HUES6 (cell line): ENCODE results near the gene FURIN.
"Not testable (repeated sequence)": the region's sequence is repeated elsewhere in the genome, so short reads cannot be mapped to it uniquely, and the experiment has no call there.

Experiments used
- H3K27ac ChIP-seq: 2 replicates; pipeline ENCODE4 v1.7.0; 2013; ENCODE audit warnings: low read depth, mild to moderate bottlenecking, low read length, inconsistent platforms
- H3K27me3 ChIP-seq: 2 replicates; pipeline ENCODE4 v1.6.1; 2013; ENCODE audit warnings: low read length; ENCODE audit not compliant: control insufficient read depth, insufficient read depth
- H3K36me3 ChIP-seq: 2 replicates; pipeline ENCODE4 v1.6.1; 2013; ENCODE audit warnings: low read length; ENCODE audit not compliant: control insufficient read depth, insufficient read depth
- H3K4me1 ChIP-seq: 2 replicates; pipeline ENCODE4 v1.6.1; 2013; ENCODE audit warnings: low read length; ENCODE audit not compliant: control insufficient read depth, insufficient read depth
- H3K4me3 ChIP-seq: 2 replicates; pipeline ENCODE4 v1.5.1; 2013; ENCODE audit warnings: low read depth, low read length
- H3K9ac ChIP-seq: one replicate; pipeline ENCODE4 v1.6.1; 2013; ENCODE audit warnings: mild to moderate bottlenecking, low read length
- H3K9me3 ChIP-seq: 2 replicates; pipeline ENCODE4 v1.6.1; 2013; ENCODE audit warnings: low read depth, low read length; ENCODE audit not compliant: control insufficient read depth, insufficient read depth

FURIN gene

DNA sequence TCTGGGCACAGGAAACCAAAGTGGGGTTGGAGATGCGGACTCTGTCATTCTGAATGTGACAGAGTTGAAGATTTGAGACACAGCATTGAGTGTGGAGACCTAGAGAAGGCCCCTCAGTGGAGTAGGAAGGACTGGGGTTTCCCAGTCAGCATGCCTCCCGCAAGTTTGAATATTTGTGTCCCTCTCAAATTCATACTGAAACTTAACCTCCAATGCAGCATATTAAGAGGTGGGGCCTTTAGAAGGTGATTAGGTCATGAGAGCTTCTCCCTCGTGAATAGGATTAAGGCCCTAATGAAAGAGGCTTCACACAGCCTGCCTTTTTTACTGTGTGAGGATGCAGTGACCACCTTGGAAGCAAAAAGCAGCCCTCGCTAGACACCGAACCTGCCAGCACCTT, 56.0 kb downstream of the FURIN start:
- Histone ChIP-seq H3K27me3 (no peaks in the 10 kb centered on the region), H3K27ac (no peak overlapping the region), H3K4me3 (no peak overlapping the region), H3K9ac (no peak overlapping the region), H3K36me3 (peaks cover 12% of the 10 kb centered on the region; the same call in 1 of the 2 replicates), H3K9me3 (no peaks in the 10 kb centered on the region), H3K4me1 (no peaks in the 10 kb centered on the region)

DNA sequence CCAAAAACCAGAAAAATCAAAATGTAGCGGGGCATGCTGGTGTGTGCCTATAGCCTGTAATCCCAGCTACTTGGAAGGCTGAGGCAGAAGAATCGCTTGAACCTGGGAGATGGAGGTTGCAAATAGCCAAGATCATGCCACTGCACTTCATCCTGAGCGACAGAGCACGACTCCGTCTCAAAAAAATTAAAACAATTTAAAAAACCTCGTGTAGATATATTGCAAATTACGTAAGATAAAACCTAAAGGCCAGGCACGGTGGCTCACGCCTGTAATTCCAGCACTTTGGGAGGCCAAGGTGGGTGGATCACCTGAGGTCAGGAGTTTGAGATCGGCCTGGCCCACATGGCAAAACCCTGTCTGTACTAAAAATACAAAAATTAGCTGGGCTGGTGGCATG, 58.4 kb downstream of the FURIN start:
- H3K9ac ChIP-seq, H3K36me3 ChIP-seq, H3K4me3 ChIP-seq, H3K9me3 ChIP-seq, H3K27me3 ChIP-seq, H3K4me1 ChIP-seq, H3K27ac ChIP-seq: not testable (repeated sequence)

DNA sequence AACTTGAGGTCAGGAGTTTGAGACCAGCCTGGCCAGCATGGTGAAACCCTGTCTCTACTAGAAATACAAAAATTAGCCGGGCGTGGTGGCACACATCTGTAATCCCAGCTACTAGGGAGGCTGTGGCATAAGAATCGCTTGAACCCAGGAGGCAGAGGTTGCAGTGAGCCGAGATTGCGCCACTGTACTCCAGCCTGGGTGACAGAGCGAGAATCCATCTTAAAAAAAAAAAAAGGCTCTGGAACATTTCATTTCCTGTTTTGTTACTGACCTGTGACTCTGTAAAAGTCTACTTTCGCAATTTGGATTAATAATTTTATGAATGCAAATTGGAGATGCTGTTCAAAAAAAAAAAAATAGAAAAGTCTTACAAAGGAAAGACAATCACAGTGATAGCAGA, 59.7 kb downstream of the FURIN start:
- not testable (repeated sequence) for H3K4me1 ChIP-seq, H3K4me3 ChIP-seq, H3K27me3 ChIP-seq, H3K36me3 ChIP-seq, H3K27ac ChIP-seq, H3K9ac ChIP-seq, H3K9me3 ChIP-seq

DNA sequence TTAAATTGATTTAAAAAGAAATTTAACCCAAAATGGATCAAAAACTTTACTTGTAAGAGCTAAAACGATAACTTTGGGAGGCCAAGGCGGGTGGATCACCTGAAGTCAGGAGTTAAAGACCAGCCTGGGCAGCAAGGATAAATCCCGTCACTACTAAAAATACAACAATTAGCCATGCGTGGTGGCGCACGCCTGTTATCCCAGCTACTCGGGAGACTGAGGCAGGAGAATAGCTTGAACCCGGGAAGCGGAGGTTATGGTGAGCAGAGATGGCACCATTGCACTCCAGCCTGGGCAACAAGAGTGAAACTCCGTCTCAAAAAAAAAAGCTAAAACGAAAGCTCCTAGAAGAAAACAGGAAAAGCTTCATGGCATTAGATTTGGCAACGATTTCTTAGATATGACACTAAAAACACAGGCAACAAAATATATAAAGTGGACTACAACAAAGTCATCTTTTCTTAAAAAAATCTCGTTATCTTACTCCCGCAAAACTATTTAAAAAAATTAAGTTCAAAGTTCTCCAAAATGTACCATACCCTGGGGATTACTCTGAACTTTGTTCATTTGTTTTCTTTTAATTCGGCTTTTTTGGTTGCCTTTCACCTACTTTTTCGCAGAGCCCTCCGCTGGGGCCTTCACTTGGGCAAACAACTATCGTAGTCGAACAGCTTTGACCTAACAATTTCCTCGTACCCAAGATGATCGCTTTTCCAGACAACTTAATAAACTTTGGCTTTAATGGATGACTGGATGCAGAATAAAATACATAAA, 61.0 kb downstream of the FURIN start:
- no peaks in the 10 kb centered on the region for H3K36me3 ChIP-seq
- no peaks in the 10 kb centered on the region for H3K9me3 ChIP-seq
- no peak overlapping the region for H3K9ac ChIP-seq
- H3K4me3 ChIP-seq: peak overlapping the region; percentile 23; the same call in 1 of the 2 replicates
- H3K27ac ChIP-seq: no peak overlapping the region
- peaks cover 8% of the 10 kb centered on the region for H3K27me3 ChIP-seq
- H3K4me1 ChIP-seq: peaks cover 7% of the 10 kb centered on the region; the same call in 1 of the 2 replicates

DNA sequence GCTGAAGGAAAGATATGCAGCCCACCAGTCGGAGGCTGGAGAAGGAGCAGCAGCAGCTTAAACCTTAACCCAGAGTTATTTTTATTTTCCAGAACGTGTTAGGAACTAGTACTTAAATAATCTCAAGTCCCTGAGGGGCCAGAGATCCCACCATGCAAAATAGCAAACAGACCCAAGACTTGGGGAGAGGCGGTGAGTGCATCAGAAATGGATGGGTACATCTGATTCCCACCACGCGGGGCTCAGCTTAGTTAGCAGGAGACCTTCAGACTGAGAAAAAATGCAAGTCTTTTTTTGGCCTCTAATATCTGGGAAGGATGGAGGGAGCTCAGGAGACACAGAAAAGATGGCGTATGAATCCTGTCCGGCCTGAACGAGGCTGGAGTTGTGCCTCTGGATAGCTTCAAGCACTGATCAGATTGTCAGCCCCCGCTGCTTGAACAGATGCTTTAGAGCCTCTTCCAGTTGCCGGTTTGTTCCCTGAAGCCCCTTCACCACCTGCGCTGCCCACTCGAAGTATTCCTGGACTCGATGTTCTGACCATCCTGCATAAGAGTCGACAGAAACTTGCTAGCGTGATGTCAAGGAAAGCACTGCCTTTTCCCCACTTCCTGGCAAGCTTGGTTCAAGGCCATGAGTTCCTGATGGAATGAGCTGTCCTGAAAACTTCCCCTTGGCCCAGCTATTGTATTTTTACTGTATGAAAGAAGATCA, 62.6 kb downstream of the FURIN start:
- Histone ChIP-seq H3K36me3 (no peaks in the 10 kb centered on the region), H3K27me3 (peaks cover 8% of the 10 kb centered on the region), H3K4me3 (peak overlapping the region; percentile 91), H3K9ac (no peak overlapping the region), H3K27ac (no peak overlapping the region), H3K4me1 (peaks cover 12% of the 10 kb centered on the region), H3K9me3 (no peaks in the 10 kb centered on the region)

DNA sequence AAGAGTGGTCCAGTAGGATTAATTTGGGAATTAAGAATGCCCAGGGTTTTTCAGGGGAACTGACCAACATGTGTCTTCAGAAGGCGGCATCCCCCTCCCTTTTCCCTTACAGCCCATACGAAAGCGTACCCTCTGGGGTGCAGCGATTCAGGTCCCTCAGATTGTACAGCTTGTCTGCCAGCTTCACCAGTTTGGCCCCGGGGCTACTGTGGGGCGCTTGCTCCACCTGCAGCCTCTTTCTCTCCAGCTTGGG, 63.1 kb downstream of the FURIN start:
- H3K27me3 ChIP-seq: peaks cover 8% of the 10 kb centered on the region
- H3K4me1 ChIP-seq: peaks cover 17% of the 10 kb centered on the region
- peaks cover 3% of the 10 kb centered on the region; the same call in 1 of the 2 replicates for H3K36me3 ChIP-seq
- no peaks in the 10 kb centered on the region for H3K9me3 ChIP-seq
- H3K27ac ChIP-seq: no peak overlapping the region
- H3K4me3 ChIP-seq: peak overlapping the region; percentile 91
- no peak overlapping the region for H3K9ac ChIP-seq

DNA sequence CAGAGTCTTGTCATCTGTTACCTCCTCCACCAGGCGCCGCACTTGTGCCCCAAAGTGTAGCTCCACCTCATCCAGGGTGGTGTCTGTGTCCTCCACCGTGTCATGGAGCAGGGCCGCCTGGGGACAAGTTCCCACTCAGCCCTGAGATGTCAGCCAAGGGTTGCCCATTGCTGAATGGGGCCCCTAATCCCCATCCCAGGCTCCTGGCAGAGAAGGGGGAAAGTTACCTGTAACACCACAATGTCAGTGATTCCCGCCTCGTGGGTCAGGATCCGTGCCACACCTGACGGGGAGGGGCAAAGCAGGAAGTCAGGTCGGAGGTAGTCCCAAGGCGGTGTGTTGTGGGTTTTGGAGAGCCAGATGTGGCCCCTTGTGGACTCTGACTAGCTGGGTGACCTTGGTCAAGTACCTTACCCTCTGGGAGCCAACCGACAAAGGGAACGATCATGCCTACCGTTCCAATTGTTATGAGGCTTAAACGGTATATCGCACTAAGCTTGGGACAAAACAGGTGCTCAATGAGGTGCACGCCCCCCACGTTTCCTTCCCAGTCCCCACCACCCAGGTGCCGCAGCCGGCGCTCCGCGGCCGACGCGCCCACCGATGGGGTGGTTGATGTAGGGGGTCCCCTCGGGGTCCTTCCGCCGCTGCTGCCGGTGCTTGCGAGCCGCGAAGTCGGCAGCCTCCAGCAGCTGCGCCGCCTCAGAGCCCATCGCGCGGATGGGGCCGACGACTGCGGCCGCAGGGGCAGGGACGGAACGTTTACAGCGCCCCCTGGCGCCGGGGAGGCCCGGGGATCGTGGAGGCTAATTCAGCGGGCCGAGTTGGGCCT, 63.7 kb downstream of the FURIN start, which contains the start of gene HDDC3:
Gene HDDC3, minus strand, starts transcription at position 722 of the 832 bp plus-strand sequence. Its CDS starts 9 bp downstream, at position 713.
- Histone ChIP-seq H3K4me3 (peak within 1 kb of the TSS; percentile 91), H3K27ac (no peak within 1 kb of the TSS), H3K9ac (peak within 1 kb of the TSS; percentile 68), H3K9me3 (no peaks in the 10 kb centered on the region), H3K36me3 (peaks cover 9% of the 10 kb centered on the region), H3K27me3 (peaks cover 8% of the 10 kb centered on the region), H3K4me1 (peaks cover 17% of the 10 kb centered on the region)

DNA sequence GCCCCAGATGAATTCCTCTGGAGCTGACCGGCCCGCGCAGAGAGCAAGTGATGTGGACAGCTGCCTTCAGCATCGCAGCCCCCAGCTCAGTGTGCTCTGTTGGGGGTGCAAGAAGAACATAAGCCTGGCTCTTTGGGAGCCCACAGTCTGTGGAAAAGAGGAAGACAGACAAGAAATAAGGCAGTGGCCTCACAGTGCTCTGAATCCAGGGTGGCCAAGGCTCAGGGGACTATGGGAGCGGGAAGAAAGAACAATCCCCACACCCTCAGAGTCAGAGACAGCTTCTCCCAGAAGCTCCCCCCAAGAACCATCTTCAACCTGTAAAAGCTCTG, 64.2 kb downstream of the FURIN start:
- Histone ChIP-seq H3K27me3 (peaks cover 8% of the 10 kb centered on the region), H3K4me1 (peaks cover 17% of the 10 kb centered on the region)

More for the DNA sequence above, 64.2 kb downstream of the FURIN start:
- H3K4me3 ChIP-seq: peak overlapping the region; percentile 91
- peaks cover 12% of the 10 kb centered on the region for H3K36me3 ChIP-seq
- no peak overlapping the region for H3K9ac ChIP-seq
- H3K9me3 ChIP-seq: no peaks in the 10 kb centered on the region
- H3K27ac ChIP-seq: no peak overlapping the region
